ENCODE results near the gene PPFIBP2.

Gene PPFIBP2

GRCh38 chr11:7528514-7529049 is 14.8 kb downstream of the PPFIBP2 start:
- no peak for DNase-seq

GRCh38 chr11:7530013-7530640 is 16.3 kb downstream of the PPFIBP2 start:
- DNase-seq = no peak

GRCh38 chr11:7531011-7531410 is 17.2 kb downstream of the PPFIBP2 start:
- no peak for DNase-seq

- no peak for DNase-seq
These were observed 18.8 kb downstream of the PPFIBP2 start for GRCh38 chr11:7532405-7533145.

GRCh38 chr11:7533199-7534041 is 19.6 kb downstream of the PPFIBP2 start:
- no peak for DNase-seq

GRCh38 chr11:7534042-7534378 is 20.2 kb downstream of the PPFIBP2 start:
- no peak for DNase-seq

- no peak for DNase-seq
These were observed 22.3 kb downstream of the PPFIBP2 start for GRCh38 chr11:7536100-7536499.

GRCh38 chr11:7537265-7537664 is 23.5 kb downstream of the PPFIBP2 start:
- DNase-seq = no peak

GRCh38 chr11:7538031-7538430 is 24.2 kb downstream of the PPFIBP2 start:
- DNase-seq = no peak

- no peak for DNase-seq
These were observed 25.0 kb downstream of the PPFIBP2 start for GRCh38 chr11:7538466-7539454.

GRCh38 chr11:7540830-7541555 is 27.2 kb downstream of the PPFIBP2 start:
- no peak for DNase-seq

- no peak for DNase-seq
These were observed 29.5 kb downstream of the PPFIBP2 start for GRCh38 chr11:7543302-7543701.

- no peak for DNase-seq
These were observed 30.2 kb downstream of the PPFIBP2 start for GRCh38 chr11:7544021-7544420.

GRCh38 chr11:7545611-7546010 is 31.8 kb downstream of the PPFIBP2 start:
- DNase-seq = no peak

- no peak for DNase-seq
These were observed 32.6 kb downstream of the PPFIBP2 start for GRCh38 chr11:7546324-7546791.

- no peak for DNase-seq
These were observed 33.9 kb downstream of the PPFIBP2 start for GRCh38 chr11:7547687-7548086.

- DNase-seq = no peak
These were observed 35.0 kb downstream of the PPFIBP2 start for GRCh38 chr11:7548659-7549274.

GRCh38 chr11:7549681-7550080 is 35.9 kb downstream of the PPFIBP2 start:
- no peak for DNase-seq

- DNase-seq = no peak
These were observed 37.8 kb downstream of the PPFIBP2 start for GRCh38 chr11:7551571-7551970.

- DNase-seq = no peak
These were observed 38.9 kb downstream of the PPFIBP2 start for GRCh38 chr11:7552666-7553065.
